HCT116 (cell line): ENCODE measurements around the gene EPHA1. TPM values are rescaled to one million over a fixed set of nuclear protein-coding genes. Genes with fewer than 3 reads are reported as not detected.

Experiments used
- ATAC-seq: fragments of 200-7000 bp; cut with Tn5 transposase; 2 replicates; pipeline ENCODE4 v1.9.1; 2020; ENCODE audit warnings: mild to moderate bottlenecking, moderate library complexity
- BruUV-seq: library from RNA; stranded (reverse); fragments of 400-500 nt; replicated peaks from 2 replicates; lab custom pipeline; 2021; lab: Mats Ljungman, UMichigan
- CTCF ChIA-PET: fragments of 300-600 bp; sonication (Branson Sonifier 250); formaldehyde crosslinking; loops from one replicate; lab custom pipeline; 2021; ENCODE audit warnings: antibody characterized with exemption; lab: Charles Lee
- POLR2A ChIA-PET: fragments of 300-600, 350-600 bp; sonication (Branson Sonifier 250); formaldehyde crosslinking; loops from one replicate; lab custom pipeline; 2021; ENCODE audit warnings: antibody characterized with exemption; lab: Charles Lee
- RAD21 ChIA-PET, 2 experiments: fragments of 300-600 bp; sonication (Branson Sonifier 250); formaldehyde crosslinking; loops; one replicate each; lab custom pipeline; 2023; ENCODE audit warnings: low total read pairs in 2 of 2; ENCODE audit not compliant: uncharacterized antibody in 2 of 2, unreplicated experiment in 2 of 2, low non-redundant PET in 1 of 2; lab: Charles Lee
- DNase-seq: peaks from one replicate; pipeline ENCODE4 v3.0.0-alpha.2; 2010; ENCODE audit warnings: low read depth, low spot score
- H2AFZ ChIP-seq: fragments of 200-600 bp; shearing (Covaris generic), sonication (generic); 2 replicates; pipeline ENCODE4 v1.6.1; 2017; ENCODE audit warnings: low read depth, mixed run types, mixed read lengths, antibody characterized with exemption, low read length; ENCODE audit not compliant: poor library complexity, severe bottlenecking
- H3K27ac ChIP-seq: 2 replicates; pipeline ENCODE4 v1.5.1; 2012; ENCODE audit warnings: low read depth, low read length
- H3K27me3 ChIP-seq: fragments of 200-600 bp; sonication (generic); 2 replicates; pipeline ENCODE4 v1.6.1; 2016; ENCODE audit warnings: mixed run types, low read length, mixed read lengths; ENCODE audit not compliant: insufficient read depth
- H3K36me3 ChIP-seq, 2 experiments: fragments of 200-500 bp in 1 of 2; fragments of 200-600 bp in 1 of 2; sonication (Bioruptor generic) in 1 of 2; sonication (generic) in 1 of 2; 2 replicates each; pipeline versions ENCODE4 v1.5.1 to v1.6.1; 2014 to 2016; ENCODE audit warnings: low read length in 2 of 2, inconsistent platforms in 1 of 2, mixed read lengths in 1 of 2, mixed run types in 1 of 2; ENCODE audit not compliant: insufficient read depth in 2 of 2, control insufficient read depth in 1 of 2
- H3K4me1 ChIP-seq, 2 experiments: fragments of 200-600 bp in 1 of 2; sonication (generic) in 1 of 2; 2 replicates each; pipeline versions ENCODE4 v1.5.1 to v1.6.1; 2012 to 2017; ENCODE audit warnings: low read length in 2 of 2, inconsistent platforms in 1 of 2, mild to moderate bottlenecking in 1 of 2, mixed read lengths in 1 of 2, mixed run types in 1 of 2, moderate library complexity in 1 of 2; ENCODE audit not compliant: insufficient read depth in 2 of 2, control insufficient read depth in 1 of 2
- H3K4me2 ChIP-seq: fragments of 200-600 bp; sonication (generic); 2 replicates; pipeline ENCODE4 v1.6.1; 2017; ENCODE audit warnings: mixed run types, low read length, mixed read lengths
- H3K4me3 ChIP-seq, 2 experiments: fragments of 200-600 bp in 1 of 2; sonication (generic) in 1 of 2; replicated peaks in 1 of 2; 2 replicates each; pipeline ENCODE4 v1.5.1; 2011 to 2016; ENCODE audit warnings: low read length in 2 of 2, control low read depth in 1 of 2, low read depth in 1 of 2, mild to moderate bottlenecking in 1 of 2, mixed read lengths in 1 of 2, mixed run types in 1 of 2
- H3K79me2 ChIP-seq: fragments of 200-600 bp; sonication (generic); 2 replicates; pipeline ENCODE4 v1.6.1; 2017; ENCODE audit warnings: mild to moderate bottlenecking, mixed run types, low read length, moderate library complexity, mixed read lengths; ENCODE audit not compliant: insufficient read depth
- H3K9ac ChIP-seq: fragments of 200-600 bp; sonication (generic); 2 replicates; pipeline ENCODE4 v1.6.1; 2016; ENCODE audit warnings: low read length, mixed read lengths
- H3K9me2 ChIP-seq: fragments of 200-600 bp; sonication (generic), shearing (Covaris generic); 2 replicates; pipeline ENCODE4 v1.6.1; 2017; ENCODE audit warnings: mixed run types, mild to moderate bottlenecking, moderate library complexity; ENCODE audit not compliant: insufficient read depth
- H3K9me3 ChIP-seq, 2 experiments: fragments of 200-500 bp in 1 of 2; fragments of 200-600 bp in 1 of 2; sonication (Bioruptor generic) in 1 of 2; sonication (generic) in 1 of 2; 2 replicates each; pipeline ENCODE4 v1.6.1; 2014 to 2017; ENCODE audit warnings: low read length in 2 of 2, mixed read lengths in 2 of 2, inconsistent platforms in 1 of 2, low read depth in 1 of 2, mild to moderate bottlenecking in 1 of 2, mixed run types in 1 of 2, moderate library complexity in 1 of 2; ENCODE audit not compliant: control insufficient read depth in 1 of 2, insufficient read depth in 1 of 2
- H4K20me1 ChIP-seq: fragments of 200-600 bp; sonication (generic), shearing (Covaris generic); 2 replicates; pipeline ENCODE4 v1.6.1; 2017; ENCODE audit warnings: mixed run types, mild to moderate bottlenecking, moderate library complexity; ENCODE audit not compliant: insufficient read depth
- ATF3 ChIP-seq: IDR thresholded peaks from 2 replicates; pipeline ENCODE4 v1.6.1; 2012
- CBX3 ChIP-seq: IDR thresholded peaks from 2 replicates; pipeline ENCODE4 v1.6.1; 2012; ENCODE audit warnings: low read depth
- CEBPB ChIP-seq: IDR thresholded peaks from 2 replicates; pipeline ENCODE4 v1.6.1; 2012; ENCODE audit warnings: low read depth
- ELF1 ChIP-seq: IDR thresholded peaks from 2 replicates; pipeline ENCODE4 v1.6.1; 2012; ENCODE audit warnings: low read depth, borderline replicate concordance
- EZH2 ChIP-seq: fragments of 200-600 bp; sonication (generic); IDR thresholded peaks from 2 replicates; pipeline ENCODE4 v1.6.1; 2017; ENCODE audit warnings: antibody characterized with exemption, mixed run types
- EZH2phosphoT487 ChIP-seq: fragments of 200-600 bp; IDR thresholded peaks from 2 replicates; pipeline ENCODE4 v1.6.1; 2018; ENCODE audit warnings: antibody characterized with exemption, borderline replicate concordance
- JUND ChIP-seq: IDR thresholded peaks from 2 replicates; pipeline ENCODE4 v1.6.1; 2012
- POLR2A ChIP-seq: IDR thresholded peaks from 2 replicates; pipeline ENCODE4 v1.7.0; 2011; ENCODE audit warnings: borderline replicate concordance; ENCODE audit not compliant: insufficient read depth, insufficient read length; ENCODE audit errors: extremely low read depth
- SIN3A ChIP-seq: IDR thresholded peaks from 2 replicates; pipeline ENCODE4 v1.6.1; 2012; ENCODE audit warnings: low read depth
- SRF ChIP-seq: IDR thresholded peaks from 2 replicates; pipeline ENCODE4 v1.6.1; 2012; ENCODE audit warnings: low read depth
- TCF7L2 ChIP-seq: IDR thresholded peaks from 2 replicates; pipeline ENCODE4 v1.7.0; 2011; ENCODE audit warnings: borderline replicate concordance, inconsistent platforms; ENCODE audit not compliant: insufficient read depth, insufficient read length; ENCODE audit errors: extremely low read depth
- YY1 ChIP-seq: IDR thresholded peaks from 2 replicates; pipeline ENCODE4 v1.6.1; 2011; ENCODE audit warnings: low read length, low read depth, moderate library complexity, mild to moderate bottlenecking; ENCODE audit not compliant: insufficient replicate concordance; ENCODE audit errors: extremely low read depth
- ZBTB33 ChIP-seq: IDR thresholded peaks from 2 replicates; pipeline ENCODE4 v1.6.1; 2011; ENCODE audit warnings: mild to moderate bottlenecking, low read length, moderate library complexity; ENCODE audit not compliant: insufficient replicate concordance; ENCODE audit errors: extremely low read depth
- ZFX ChIP-seq: fragments of 450-650 bp; IDR thresholded peaks from 2 replicates; pipeline ENCODE4 v1.6.1; 2017
- ZNF274 ChIP-seq: fragments of 200-500 bp; sonication (Bioruptor generic); IDR thresholded peaks from 2 replicates; pipeline ENCODE4 v1.6.1; 2014; ENCODE audit warnings: mild to moderate bottlenecking, low read depth, low read length, inconsistent platforms
- intact Hi-C: fragments of 100-400 bp; cut with micrococcal nuclease; formaldehyde crosslinking; loops from 2 replicates; pipeline ENCODE4 v1.10.0; 2022
- total RNA-seq: library from RNA; stranded (reverse); gene quantifications from one replicate; pipeline ENCODE4 v1.2.1, GENCODE V29; 2021; ENCODE audit not compliant: unreplicated experiment
- TF ChIP-seq, protein P1 (sequence below), 3 experiments: fragments of 200-600 bp in 1 of 3; sonication (generic) in 1 of 3; IDR thresholded peaks in 2 of 3; conservative IDR thresholded peaks in 1 of 3; 2 replicates each; pipeline ENCODE4 v1.5.1; 2012 to 2017; ENCODE audit warnings: low read depth in 2 of 3, low read length in 2 of 3, antibody characterized with exemption in 1 of 3, borderline replicate concordance in 1 of 3, control low read depth in 1 of 3, mild to moderate bottlenecking in 1 of 3, mixed read lengths in 1 of 3, mixed run types in 1 of 3, moderate library complexity in 1 of 3; ENCODE audit not compliant: insufficient read depth in 1 of 3
- TF ChIP-seq, protein P2 (sequence below): IDR thresholded peaks from 2 replicates; pipeline ENCODE4 v1.6.1; 2012
- TF ChIP-seq, protein P3 (sequence below): IDR thresholded peaks from 2 replicates; pipeline ENCODE4 v1.6.1; 2012; ENCODE audit warnings: low read depth

Gene EPHA1
- total RNA-seq, 1 experiment from 2014 or later, result 29.9 TPM

GRCh38 chr7:143394777-143395176, 13.9 kb downstream of the EPHA1 start:
- no peak for TF ChIP-seq ZBTB33
- TF ChIP-seq EZH2, result no peak
- no peak for TF ChIP-seq ATF3
- TF ChIP-seq SIN3A, result no peak
- TF ChIP-seq CBX3, result no peak
- TF ChIP-seq, protein P1, sequence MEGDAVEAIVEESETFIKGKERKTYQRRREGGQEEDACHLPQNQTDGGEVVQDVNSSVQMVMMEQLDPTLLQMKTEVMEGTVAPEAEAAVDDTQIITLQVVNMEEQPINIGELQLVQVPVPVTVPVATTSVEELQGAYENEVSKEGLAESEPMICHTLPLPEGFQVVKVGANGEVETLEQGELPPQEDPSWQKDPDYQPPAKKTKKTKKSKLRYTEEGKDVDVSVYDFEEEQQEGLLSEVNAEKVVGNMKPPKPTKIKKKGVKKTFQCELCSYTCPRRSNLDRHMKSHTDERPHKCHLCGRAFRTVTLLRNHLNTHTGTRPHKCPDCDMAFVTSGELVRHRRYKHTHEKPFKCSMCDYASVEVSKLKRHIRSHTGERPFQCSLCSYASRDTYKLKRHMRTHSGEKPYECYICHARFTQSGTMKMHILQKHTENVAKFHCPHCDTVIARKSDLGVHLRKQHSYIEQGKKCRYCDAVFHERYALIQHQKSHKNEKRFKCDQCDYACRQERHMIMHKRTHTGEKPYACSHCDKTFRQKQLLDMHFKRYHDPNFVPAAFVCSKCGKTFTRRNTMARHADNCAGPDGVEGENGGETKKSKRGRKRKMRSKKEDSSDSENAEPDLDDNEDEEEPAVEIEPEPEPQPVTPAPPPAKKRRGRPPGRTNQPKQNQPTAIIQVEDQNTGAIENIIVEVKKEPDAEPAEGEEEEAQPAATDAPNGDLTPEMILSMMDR (IDR thresholded peaks at IDR 0.05 in 2 of 3, conservative IDR thresholded peaks at IDR 0.05 in 1 of 3; ENCODE audit: borderline replicate concordance in 1 of 3, insufficient read depth in 1 of 3, low read depth in 2 of 3, low read length in 2 of 3), result no peak
- no peak for TF ChIP-seq POLR2A
- TF ChIP-seq ZFX, result no peak
- no peak for TF ChIP-seq JUND
- no peak for TF ChIP-seq CEBPB
- no peak for TF ChIP-seq YY1
- TF ChIP-seq SRF, result no peak
- TF ChIP-seq ELF1, result no peak
- TF ChIP-seq, protein P2, sequence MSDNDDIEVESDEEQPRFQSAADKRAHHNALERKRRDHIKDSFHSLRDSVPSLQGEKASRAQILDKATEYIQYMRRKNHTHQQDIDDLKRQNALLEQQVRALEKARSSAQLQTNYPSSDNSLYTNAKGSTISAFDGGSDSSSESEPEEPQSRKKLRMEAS, result no peak
- TF ChIP-seq ZNF274, result no peak
- no peak for TF ChIP-seq TCF7L2
- no peak for TF ChIP-seq EZH2phosphoT487
- TF ChIP-seq, protein P3, sequence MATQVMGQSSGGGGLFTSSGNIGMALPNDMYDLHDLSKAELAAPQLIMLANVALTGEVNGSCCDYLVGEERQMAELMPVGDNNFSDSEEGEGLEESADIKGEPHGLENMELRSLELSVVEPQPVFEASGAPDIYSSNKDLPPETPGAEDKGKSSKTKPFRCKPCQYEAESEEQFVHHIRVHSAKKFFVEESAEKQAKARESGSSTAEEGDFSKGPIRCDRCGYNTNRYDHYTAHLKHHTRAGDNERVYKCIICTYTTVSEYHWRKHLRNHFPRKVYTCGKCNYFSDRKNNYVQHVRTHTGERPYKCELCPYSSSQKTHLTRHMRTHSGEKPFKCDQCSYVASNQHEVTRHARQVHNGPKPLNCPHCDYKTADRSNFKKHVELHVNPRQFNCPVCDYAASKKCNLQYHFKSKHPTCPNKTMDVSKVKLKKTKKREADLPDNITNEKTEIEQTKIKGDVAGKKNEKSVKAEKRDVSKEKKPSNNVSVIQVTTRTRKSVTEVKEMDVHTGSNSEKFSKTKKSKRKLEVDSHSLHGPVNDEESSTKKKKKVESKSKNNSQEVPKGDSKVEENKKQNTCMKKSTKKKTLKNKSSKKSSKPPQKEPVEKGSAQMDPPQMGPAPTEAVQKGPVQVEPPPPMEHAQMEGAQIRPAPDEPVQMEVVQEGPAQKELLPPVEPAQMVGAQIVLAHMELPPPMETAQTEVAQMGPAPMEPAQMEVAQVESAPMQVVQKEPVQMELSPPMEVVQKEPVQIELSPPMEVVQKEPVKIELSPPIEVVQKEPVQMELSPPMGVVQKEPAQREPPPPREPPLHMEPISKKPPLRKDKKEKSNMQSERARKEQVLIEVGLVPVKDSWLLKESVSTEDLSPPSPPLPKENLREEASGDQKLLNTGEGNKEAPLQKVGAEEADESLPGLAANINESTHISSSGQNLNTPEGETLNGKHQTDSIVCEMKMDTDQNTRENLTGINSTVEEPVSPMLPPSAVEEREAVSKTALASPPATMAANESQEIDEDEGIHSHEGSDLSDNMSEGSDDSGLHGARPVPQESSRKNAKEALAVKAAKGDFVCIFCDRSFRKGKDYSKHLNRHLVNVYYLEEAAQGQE, result no peak
- intact Hi-C loops, result no loop called here
- Histone ChIP-seq H3K36me3 (peaks cover 11 to 15% of the 10 kb centered on the region in 2 experiments; a peak in 3 of 4 replicates), H3K4me1 (no peaks in the 10 kb centered on the region), H3K4me2 (no peak overlapping the region), H3K27ac (no peak overlapping the region), H4K20me1 (no peaks in the 10 kb centered on the region), H3K27me3 (no peaks in the 10 kb centered on the region), H3K9me2 (no peaks in the 10 kb centered on the region), H3K9me3 (no peaks in the 10 kb centered on the region), H3K4me3 (no peak overlapping the region), H3K79me2 (no peaks in the 10 kb centered on the region), H3K9ac (no peak overlapping the region), H2AFZ (no peak overlapping the region)
- POLR2A ChIA-PET, result no interaction called here
- BruUV-seq, result no TSS peak
- ATAC-seq (no peak), DNase-seq (no peak)
- RAD21 ChIA-PET, result no interaction called here
- CTCF ChIA-PET, result no interaction called here
